ENCODE data around the gene KRTAP10-10.
"Not testable (repeated sequence)": the region's sequence is repeated elsewhere in the genome, so short reads cannot be mapped to it uniquely, and the experiment has no call there.

KRTAP10-10 gene

DNA sequence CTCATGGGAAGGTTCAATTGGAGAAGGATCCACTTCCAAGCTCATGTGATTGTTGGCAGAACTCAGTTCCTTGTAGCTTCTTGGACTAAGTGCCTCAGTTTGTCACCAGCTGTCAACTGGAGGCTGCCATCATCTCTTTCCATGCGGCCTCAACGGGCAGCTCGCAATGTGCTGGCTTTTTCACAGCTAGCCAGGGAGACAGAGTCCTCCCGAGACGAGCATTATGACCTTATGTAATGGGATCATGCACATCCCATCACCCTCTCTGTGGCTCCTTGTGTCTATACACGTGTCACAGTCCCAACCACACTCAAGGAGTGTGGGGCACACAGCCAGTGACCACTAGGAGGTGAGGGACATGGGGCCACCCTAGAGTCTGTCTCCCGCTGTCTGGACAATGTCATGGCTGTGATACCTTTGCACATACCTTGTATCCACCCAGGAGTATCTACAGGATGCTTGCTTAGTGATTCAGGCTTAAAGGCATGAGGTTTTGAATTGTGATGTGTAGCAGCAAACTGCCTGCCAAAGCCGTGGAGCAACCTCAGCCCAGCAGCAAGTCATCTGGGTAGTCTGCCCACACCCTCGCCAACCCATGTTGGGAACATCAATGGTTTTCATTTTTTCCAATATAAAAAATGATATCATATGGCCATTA, 41.0 kb upstream of the KRTAP10-10 start:
- DNase-seq (ENCODE audit: low read depth in 1 of 2, low spot score in 1 of 2) = no peak
- TF ChIP-seq JUND (IDR thresholded peaks at IDR 0.05; ENCODE audit: low read depth) = no peak
- in situ Hi-C loops (cut with HindIII; ENCODE audit: low pct_unique_long_range_greater_than_20kb, low sequenced_read_pairs) = no loop called here

- no peak for TF ChIP-seq JUND (IDR thresholded peaks at IDR 0.05; ENCODE audit: low read depth)
- in situ Hi-C loops (cut with HindIII; ENCODE audit: low pct_unique_long_range_greater_than_20kb, low sequenced_read_pairs) = no loop called here
- no peak for DNase-seq (ENCODE audit: low read depth in 1 of 2, low spot score in 1 of 2)
Measured at GRCh38 chr21:44598061-44598460, 39.1 kb upstream of the KRTAP10-10 start.

- no peak for TF ChIP-seq JUND (IDR thresholded peaks at IDR 0.05; ENCODE audit: low read depth)
- no peak for DNase-seq (ENCODE audit: low read depth in 1 of 2, low spot score in 1 of 2)
- in situ Hi-C loops (cut with HindIII; ENCODE audit: low pct_unique_long_range_greater_than_20kb, low sequenced_read_pairs) = no loop called here
Measured at GRCh38 chr21:44599264-44600029, 37.7 kb upstream of the KRTAP10-10 start.

GRCh38 chr21:44600118-44600978, 36.8 kb upstream of the KRTAP10-10 start, which contains the start of gene KRTAP10-7:
Gene KRTAP10-7, plus strand, starts transcription at chr21:44600597. Its CDS starts 25 bp downstream, at chr21:44600622.
- DNase-seq (ENCODE audit: low read depth in 1 of 2, low spot score in 1 of 2); in situ Hi-C loops (cut with HindIII; ENCODE audit: low pct_unique_long_range_greater_than_20kb, low sequenced_read_pairs): not testable (repeated sequence)

DNA sequence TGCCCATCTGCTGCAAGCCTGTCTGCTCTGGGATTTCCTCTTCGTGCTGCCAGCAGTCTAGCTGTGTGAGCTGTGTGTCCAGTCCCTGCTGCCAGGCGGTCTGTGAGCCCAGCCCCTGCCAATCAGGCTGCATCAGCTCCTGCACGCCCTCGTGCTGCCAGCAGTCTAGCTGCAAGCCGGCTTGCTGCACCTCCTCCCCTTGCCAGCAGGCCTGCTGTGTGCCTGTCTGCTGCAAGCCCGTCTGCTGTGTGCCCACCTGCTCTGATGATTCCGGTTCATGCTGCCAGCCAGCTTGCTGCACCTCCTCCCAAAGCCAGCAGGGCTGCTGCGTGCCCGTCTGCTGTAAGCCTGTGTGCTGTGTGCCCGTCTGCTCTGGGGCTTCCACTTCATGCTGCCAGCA, 36.1 kb upstream of the KRTAP10-10 start:
- in situ Hi-C loops (cut with HindIII; ENCODE audit: low pct_unique_long_range_greater_than_20kb, low sequenced_read_pairs) = not testable (repeated sequence)
- DNase-seq (ENCODE audit: low read depth in 1 of 2, low spot score in 1 of 2) = peak in 1 of 2 experiments; percentile 45

GRCh38 chr21:44601596-44602462, 35.3 kb upstream of the KRTAP10-10 start:
- TF ChIP-seq JUND (IDR thresholded peaks at IDR 0.05; ENCODE audit: low read depth) = no peak
- no peak for DNase-seq (ENCODE audit: low read depth in 1 of 2, low spot score in 1 of 2)
- in situ Hi-C loops (cut with HindIII; ENCODE audit: low pct_unique_long_range_greater_than_20kb, low sequenced_read_pairs) = no loop called here

DNA sequence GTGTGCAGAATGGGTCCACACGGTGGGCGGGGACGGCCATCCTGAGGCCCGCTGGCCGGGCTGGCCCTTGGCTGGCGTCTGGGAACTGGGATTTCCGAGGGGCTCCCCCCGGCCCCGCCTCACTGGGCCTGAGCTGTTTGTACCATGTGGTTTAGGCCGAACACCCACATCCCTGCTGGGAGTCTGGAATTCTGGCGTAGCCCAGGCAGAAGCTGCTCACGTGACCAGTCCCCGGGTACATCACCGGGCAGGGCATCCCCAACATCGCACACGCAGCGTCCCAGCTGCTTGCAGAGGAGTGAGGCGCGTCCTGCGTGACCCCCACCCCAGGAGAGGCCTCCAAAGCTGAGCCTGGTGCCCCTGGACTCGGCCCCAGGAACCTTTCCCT, 34.7 kb upstream of the KRTAP10-10 start:
- TF ChIP-seq JUND (IDR thresholded peaks at IDR 0.05; ENCODE audit: low read depth) = no peak
- in situ Hi-C loops (cut with HindIII; ENCODE audit: low pct_unique_long_range_greater_than_20kb, low sequenced_read_pairs) = no loop called here
- DNase-seq (ENCODE audit: low read depth in 1 of 2, low spot score in 1 of 2) = no peak

DNA sequence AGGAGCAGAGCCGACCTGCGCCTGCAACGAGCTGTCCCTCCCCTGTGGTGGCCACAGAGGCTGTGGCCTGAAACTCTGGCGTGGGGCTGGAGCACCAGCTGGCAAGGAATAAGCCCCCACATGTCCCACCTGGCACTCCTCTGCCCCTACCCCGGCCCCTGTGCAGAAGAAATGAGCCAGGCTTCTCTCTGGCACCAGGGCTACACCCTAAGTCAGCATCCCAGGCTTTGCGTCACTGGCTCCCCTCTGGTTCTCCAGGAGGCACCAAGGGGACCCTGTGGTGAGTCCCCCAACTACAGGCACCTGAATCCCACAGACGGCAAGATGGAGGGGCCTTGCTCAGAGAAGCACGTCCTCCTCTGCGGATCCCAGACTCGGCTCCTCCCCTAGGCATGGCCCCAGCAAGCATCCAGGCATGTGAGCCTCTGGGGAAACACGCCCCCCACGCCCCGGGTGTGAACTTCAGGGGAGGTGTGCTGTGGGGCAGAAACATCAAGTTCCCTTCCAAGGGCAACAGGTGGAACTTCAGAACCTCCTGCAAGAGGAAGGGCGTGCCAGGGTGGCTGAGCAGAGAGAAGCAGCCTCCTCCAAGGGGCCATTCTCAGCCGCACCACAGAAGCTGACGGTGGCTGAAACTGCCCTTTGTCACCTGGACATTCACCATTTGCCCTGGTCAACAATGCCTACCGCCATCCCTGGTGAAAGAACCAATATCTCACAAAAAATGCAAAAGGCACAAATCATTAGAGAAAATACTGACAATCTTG, 33.9 kb upstream of the KRTAP10-10 start:
- in situ Hi-C loops (cut with HindIII; ENCODE audit: low pct_unique_long_range_greater_than_20kb, low sequenced_read_pairs) = no loop called here
- DNase-seq (ENCODE audit: low read depth in 1 of 2, low spot score in 1 of 2) = no peak
- TF ChIP-seq JUND (IDR thresholded peaks at IDR 0.05; ENCODE audit: low read depth) = no peak

DNA sequence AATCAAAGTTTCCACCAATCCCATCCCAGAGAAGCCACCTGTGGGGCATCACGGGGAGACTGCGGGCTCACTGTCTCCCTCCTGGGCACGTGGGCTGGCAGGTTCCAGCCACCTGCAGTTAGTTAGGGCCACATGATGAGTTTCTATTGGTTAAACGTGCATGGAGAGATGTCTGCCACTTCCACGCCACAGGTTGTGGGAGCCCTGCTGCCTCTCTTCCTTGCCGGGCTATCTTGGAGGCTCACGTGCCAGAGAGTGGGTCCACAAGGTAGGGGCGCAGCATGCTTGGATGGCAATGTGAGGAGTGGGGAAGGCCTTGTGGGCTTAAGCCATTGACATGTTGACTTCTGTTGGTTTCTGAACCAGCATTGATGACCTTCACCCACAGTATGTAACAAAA, 33.2 kb upstream of the KRTAP10-10 start:
- in situ Hi-C loops (cut with HindIII; ENCODE audit: low pct_unique_long_range_greater_than_20kb, low sequenced_read_pairs) = no loop called here
- no peak for DNase-seq (ENCODE audit: low read depth in 1 of 2, low spot score in 1 of 2)
- TF ChIP-seq JUND (IDR thresholded peaks at IDR 0.05; ENCODE audit: low read depth) = no peak

GRCh38 chr21:44606495-44606894, 30.7 kb upstream of the KRTAP10-10 start:
- TF ChIP-seq JUND (IDR thresholded peaks at IDR 0.05; ENCODE audit: low read depth) = no peak
- in situ Hi-C loops (cut with HindIII; ENCODE audit: low pct_unique_long_range_greater_than_20kb, low sequenced_read_pairs) = no loop called here

DNA sequence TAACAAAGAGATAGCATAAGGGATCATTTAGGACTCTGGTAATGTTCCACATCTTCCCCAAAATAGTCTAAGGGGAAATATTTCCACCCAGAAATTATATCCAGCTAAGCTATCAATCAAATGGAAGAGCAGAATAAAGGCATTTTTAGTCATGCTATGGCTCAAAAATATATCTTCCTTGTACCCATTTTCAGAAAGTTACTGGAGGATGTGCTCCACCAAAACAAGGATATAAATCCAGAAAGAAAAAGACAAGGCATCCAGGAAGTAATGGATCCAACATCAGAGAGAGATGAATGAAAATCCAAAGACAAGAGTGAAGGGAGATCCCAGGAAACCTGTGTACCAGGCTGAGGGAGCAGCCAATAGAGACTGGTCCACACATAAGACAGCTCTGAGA, 28.0 kb upstream of the KRTAP10-10 start:
- in situ Hi-C loops (cut with HindIII; ENCODE audit: low pct_unique_long_range_greater_than_20kb, low sequenced_read_pairs) = no loop called here

More at GRCh38 chr21:44606495-44606894, 30.7 kb upstream of the KRTAP10-10 start:
- no peak for DNase-seq (ENCODE audit: low read depth in 1 of 2, low spot score in 1 of 2)

DNA sequence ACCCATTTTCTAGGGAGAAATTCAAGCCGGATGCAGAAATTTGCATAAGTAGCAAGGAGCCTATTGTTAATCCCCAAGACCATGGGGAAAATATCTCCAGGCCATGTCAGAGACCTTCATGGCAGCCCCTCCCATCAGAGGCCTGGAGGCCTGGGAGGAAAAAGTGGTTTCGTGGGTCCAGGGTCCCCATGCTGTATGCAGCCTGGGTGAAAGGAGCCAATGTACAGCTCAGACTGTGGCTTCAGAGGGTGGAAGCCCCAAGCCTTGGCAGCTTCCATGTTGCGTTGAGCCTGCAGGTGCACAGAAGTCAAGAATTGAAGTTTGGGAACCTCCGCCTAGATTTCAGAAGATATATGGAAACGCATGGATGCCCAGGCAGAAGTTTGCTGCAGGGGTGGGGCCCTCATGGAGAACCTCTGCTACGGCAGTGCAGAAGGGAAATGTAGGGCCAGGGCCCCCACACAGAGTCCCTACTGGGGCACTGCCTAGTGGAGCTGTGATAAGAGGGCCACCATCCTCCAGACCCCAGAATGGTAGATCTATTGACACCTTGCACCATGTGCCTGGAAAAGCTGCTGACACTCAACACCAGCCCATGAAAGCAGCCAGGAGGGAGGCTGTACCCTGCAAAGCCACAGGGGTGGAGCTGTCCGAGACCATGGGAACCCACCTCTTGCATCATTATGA, 26.9 kb upstream of the KRTAP10-10 start:
- DNase-seq (ENCODE audit: low read depth in 1 of 2, low spot score in 1 of 2); in situ Hi-C loops (cut with HindIII; ENCODE audit: low pct_unique_long_range_greater_than_20kb, low sequenced_read_pairs): not testable (repeated sequence)

More for the DNA sequence above, 28.0 kb upstream of the KRTAP10-10 start:
- no peak for TF ChIP-seq JUND (IDR thresholded peaks at IDR 0.05; ENCODE audit: low read depth)
- DNase-seq (ENCODE audit: low read depth in 1 of 2, low spot score in 1 of 2) = no peak

Measured in T47D (cell line).